ENCODE data around the gene SLC12A7.

- TF ChIP-seq POLR2AphosphoS5 (IDR thresholded peaks at IDR 0.05), result no peak
- TF ChIP-seq CTCF (IDR thresholded peaks at IDR 0.05), result no peak
Measured at GRCh38 chr5:1068204-1068894, 43.5 kb downstream of the SLC12A7 start.

Measured in suprapubic skin (tissue), 3 donors.